GM23248 (cell line): ENCODE results near the gene TUBGCP6.

Source experiments
- EZH2 ChIP-seq: fragments of 200-600 bp; sonication (generic); IDR thresholded peaks from 2 replicates; pipeline ENCODE4 v1.6.1; 2018; ENCODE audit warnings: antibody characterized with exemption, mild to moderate bottlenecking; ENCODE audit not compliant: insufficient read depth, poor library complexity, severe bottlenecking
- EZH2phosphoT487 ChIP-seq: fragments of 200-600 bp; sonication (generic); IDR thresholded peaks from 2 replicates; pipeline ENCODE4 v1.6.1; 2018; ENCODE audit warnings: antibody characterized with exemption, moderate library complexity, mild to moderate bottlenecking, low read depth; ENCODE audit not compliant: insufficient read depth

DNA sequence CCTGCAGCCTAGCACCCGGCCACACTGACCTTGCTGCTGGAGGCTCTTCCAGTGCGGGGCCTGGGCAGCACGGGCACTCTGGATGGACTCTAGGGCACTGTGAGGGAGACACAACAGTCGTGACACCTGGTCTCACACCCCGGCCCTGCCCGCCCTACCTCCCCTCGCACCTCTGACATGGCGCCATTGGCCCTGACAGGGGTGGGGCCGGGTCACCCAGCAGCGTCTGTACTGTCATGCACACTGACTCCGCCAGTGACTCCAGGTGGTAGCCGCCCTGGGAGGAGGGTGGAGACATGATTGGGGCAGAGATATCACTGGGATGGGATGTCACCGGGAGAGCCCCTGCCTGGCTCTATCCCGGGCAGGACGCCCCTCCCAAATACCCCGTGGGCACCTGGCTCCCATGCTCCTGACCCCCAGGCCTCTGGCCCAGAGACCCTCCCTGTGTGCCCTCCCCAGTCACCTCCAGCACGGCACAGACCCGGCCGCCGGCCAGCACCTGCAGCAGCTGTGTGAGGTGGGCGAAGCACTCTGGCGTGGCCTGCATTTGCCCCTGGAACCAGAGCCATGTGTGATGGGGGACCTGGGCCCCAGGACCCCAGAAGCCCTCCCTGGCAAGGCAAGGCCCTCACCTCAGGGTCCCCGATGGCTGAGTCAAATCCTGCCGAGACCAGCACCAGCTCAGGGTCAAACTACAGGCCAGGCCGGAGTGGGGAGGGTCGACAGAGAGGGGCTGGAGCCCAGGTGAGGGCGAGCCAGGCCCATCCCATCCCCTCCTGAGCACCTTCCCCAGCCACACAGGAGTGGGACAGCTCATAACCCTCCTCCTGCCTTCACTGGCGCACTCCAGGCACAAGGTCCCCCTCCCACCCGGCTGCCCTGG is 3.6 kb upstream of the TUBGCP6 start:
- TF ChIP-seq EZH2phosphoT487, result no peak
- no peak for TF ChIP-seq EZH2
